Thyroid gland (tissue), 4 donors: ENCODE data around the gene NR1I2.

Source experiments
- CTCF ChIP-seq, 6 experiments: fragments of 200-600 bp in 3 of 6; fragments of 450-650 bp in 3 of 6; sonication (generic) in 3 of 6; IDR thresholded peaks; one replicate each; pipeline ENCODE4 v1.5.1; 2016 to 2019; ENCODE audit warnings: antibody characterized with exemption in 6 of 6, mild to moderate bottlenecking in 2 of 6, inconsistent platforms in 1 of 6, moderate library complexity in 1 of 6
- POLR2A ChIP-seq, 2 donors: fragments of 450-650 bp; IDR thresholded peaks; one replicate each; pipeline ENCODE4 v1.6.1; 2017; ENCODE audit warnings: antibody characterized with exemption in 2 of 2, mild to moderate bottlenecking in 2 of 2, moderate library complexity in 1 of 2

GRCh38 chr3:119759962-119760361, 21.9 kb upstream of the NR1I2 start:
- TF ChIP-seq CTCF (IDR thresholded peaks at IDR 0.05) (no peak), POLR2A (IDR thresholded peaks at IDR 0.05) (no peak)
